ENCODE results near the gene KCNK4. TPM values are rescaled to one million over a fixed set of nuclear protein-coding genes. Genes with fewer than 3 reads are reported as not detected.

Gene KCNK4
- total and polyA plus RNA-seq, 2 of the 13 experiments (the other 11 are each of a cell fraction or from before 2014, with no cell fraction given), result not detected

DNA sequence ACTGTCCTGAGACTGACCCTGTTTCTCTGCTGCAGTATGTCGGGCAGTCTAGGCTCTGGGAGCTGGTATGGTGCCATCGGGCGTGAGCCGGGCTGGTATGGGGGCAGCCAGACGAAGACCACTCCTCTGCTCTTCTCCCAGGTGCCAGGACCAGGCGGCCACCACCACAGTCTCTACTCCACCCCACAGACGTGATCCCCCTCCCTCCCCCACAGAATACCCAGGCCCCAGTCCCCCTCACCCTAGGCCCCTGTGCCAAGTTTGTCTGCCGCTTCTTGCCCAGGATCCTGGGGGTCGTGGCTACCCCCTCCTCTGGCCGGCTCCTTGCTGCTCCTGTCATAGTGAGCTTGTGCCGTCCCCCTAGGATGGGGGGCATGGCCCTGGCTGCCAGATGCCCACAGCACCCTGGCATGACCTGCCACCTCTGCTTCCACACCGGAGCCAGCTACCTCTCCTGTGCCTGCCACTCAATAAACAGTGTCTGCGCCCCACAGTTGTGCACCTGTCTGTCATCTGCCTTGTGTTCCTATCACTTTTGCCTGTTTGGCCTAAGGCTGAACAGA, 2.0 kb upstream of the KCNK4 start (continued):
- TF ChIP-seq BRD4 (CRISPR knock-in tag; IDR thresholded peaks at IDR 0.05), result no peak
- TF ChIP-seq RELA (CRISPR knock-in tag; IDR thresholded peaks at IDR 0.05), result no peak

DNA sequence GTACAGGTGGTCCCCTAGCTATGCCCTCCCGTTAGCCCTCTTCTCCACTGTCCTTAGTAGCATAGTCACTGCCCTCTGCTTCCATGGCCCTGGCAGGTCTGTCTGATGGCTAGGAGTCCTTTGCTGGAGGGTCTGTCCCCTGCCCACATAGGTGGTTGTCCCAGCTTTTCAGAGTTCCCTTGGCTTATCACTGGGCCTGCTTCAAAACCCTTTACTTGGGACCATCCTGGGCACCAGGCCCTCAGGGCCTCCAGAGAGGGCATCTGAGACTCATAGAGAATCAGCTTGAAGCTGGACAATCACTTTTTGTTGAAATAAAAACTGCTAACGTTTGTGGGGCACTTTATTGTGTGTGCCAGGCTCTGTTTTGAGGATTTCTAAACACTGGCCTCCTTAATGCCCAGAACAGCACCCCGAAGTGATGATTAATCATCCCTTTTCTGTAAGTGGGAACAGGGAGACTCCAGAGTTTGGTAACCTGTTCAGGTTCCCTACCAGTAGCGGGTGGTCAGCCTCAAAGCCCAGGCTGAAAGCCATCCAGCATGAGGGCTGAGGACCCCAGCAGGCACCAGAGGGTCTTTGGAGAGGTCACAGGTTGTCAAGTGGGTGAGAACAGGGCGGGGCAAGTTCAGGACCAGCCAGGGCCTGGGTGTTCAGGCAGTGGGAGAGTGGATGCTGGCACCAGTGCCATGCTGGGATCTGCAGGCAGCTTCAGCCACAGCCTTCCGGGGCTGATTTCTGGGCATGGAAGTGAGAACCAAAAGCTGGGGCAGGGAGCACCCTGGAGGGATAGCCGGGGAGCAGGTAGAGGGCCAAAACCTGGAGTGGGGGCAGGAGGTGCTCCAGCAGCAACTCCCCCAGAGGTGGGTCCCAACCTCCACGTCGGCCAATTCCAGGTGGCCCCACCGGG, 495 bp upstream of the KCNK4 start:
- FAIRE-seq, result no peak
- Histone ChIP-seq H3K4me2 (ENCODE audit: low read depth, low read length) (no peak overlapping the region; the same call in 1 of the 2 replicates), H3K9me3 (ENCODE audit: low read length) (no peaks in the 10 kb centered on the region), H3K9ac (ENCODE audit: insufficient read depth, low read depth, low read length) (no peak overlapping the region), H3K27me3 (ENCODE audit: control insufficient read depth in 1 of 2, insufficient read depth in 2 of 2, low read length in 2 of 2) (peaks cover 18 to 50% of the 10 kb centered on the region in 2 experiments), H4K20me1 (ENCODE audit: insufficient read depth, low read length) (no peaks in the 10 kb centered on the region), H3K79me2 (ENCODE audit: insufficient read depth, low read length) (no peaks in the 10 kb centered on the region), H3K27ac (ENCODE audit: extremely low read length, insufficient read depth, low read length) (no peak overlapping the region), H3K4me1 (ENCODE audit: insufficient read depth, low read length) (peaks cover 23% of the 10 kb centered on the region; the same call in 1 of the 2 replicates), H3K4me3 (replicated peaks in 1 of 3; ENCODE audit: insufficient read depth in 1 of 3, low read depth in 2 of 3, low read length in 3 of 3) (no peak overlapping the region), H2AFZ (ENCODE audit: low read length) (no peak overlapping the region), H3K36me3 (replicated peaks in 1 of 2; ENCODE audit: control insufficient read depth in 1 of 2, insufficient read depth in 2 of 2, low read length in 2 of 2) (no peaks in the 10 kb centered on the region)
- ChIA-PET CTCF (ENCODE audit: low intra/inter-chr PET ratio, low total read pairs) (no interaction called here), POLR2A (interaction anchor here (1.0 to 2.0 kb wide), 2 partner anchors 14 to 20 kb away, joined by 3 to 11 read pairs; no protein-coding TSS in a partner anchor)
- 44% methylated on average over 8 of the region's 10 CpGs for WGBS (ENCODE audit: low lambda C conversion rate)
- intact Hi-C loops (cut with micrococcal nuclease; ENCODE audit: unreplicated experiment), result no loop called here
- in situ Hi-C loops (cut with HindIII; ENCODE audit: extremely low pct_ligation_motif_present, low pct_unique_long_range_greater_than_20kb), result no loop called here
- ATAC-seq, result no peak
- DNase-seq (ENCODE audit: low spot score), result no peak
- no TSS peak for BruUV-seq (replicated peaks)
- TF ChIP-seq ZNF496 (CRISPR knock-in tag; IDR thresholded peaks at IDR 0.05; ENCODE audit: insufficient replicate concordance), result no peak
- no peak for TF ChIP-seq ZNF792 (CRISPR knock-in tag; IDR thresholded peaks at IDR 0.05)
- TF ChIP-seq, protein P1, sequence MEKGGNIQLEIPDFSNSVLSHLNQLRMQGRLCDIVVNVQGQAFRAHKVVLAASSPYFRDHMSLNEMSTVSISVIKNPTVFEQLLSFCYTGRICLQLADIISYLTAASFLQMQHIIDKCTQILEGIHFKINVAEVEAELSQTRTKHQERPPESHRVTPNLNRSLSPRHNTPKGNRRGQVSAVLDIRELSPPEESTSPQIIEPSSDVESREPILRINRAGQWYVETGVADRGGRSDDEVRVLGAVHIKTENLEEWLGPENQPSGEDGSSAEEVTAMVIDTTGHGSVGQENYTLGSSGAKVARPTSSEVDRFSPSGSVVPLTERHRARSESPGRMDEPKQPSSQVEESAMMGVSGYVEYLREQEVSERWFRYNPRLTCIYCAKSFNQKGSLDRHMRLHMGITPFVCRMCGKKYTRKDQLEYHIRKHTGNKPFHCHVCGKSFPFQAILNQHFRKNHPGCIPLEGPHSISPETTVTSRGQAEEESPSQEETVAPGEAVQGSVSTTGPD (CRISPR knock-in tag; IDR thresholded peaks at IDR 0.05), result no peak
- TF ChIP-seq ARID2 (CRISPR knock-in tag; IDR thresholded peaks at IDR 0.05; ENCODE audit: borderline replicate concordance), result no peak
- no peak for TF ChIP-seq ZNF230 (CRISPR knock-in tag; IDR thresholded peaks at IDR 0.05)
- TF ChIP-seq KLF13 (CRISPR knock-in tag; IDR thresholded peaks at IDR 0.05), result no peak
- TF ChIP-seq ARNT (IDR thresholded peaks at IDR 0.05), result no peak
- no peak for TF ChIP-seq ERF (CRISPR knock-in tag; IDR thresholded peaks at IDR 0.05)
- no peak for TF ChIP-seq GLI4 (CRISPR knock-in tag; IDR thresholded peaks at IDR 0.05; ENCODE audit: borderline replicate concordance)
- no peak for TF ChIP-seq SIN3B (IDR thresholded peaks at IDR 0.05; ENCODE audit: low read length)
- TF ChIP-seq ZNF614 (CRISPR knock-in tag; IDR thresholded peaks at IDR 0.05; ENCODE audit: borderline replicate concordance), result no peak
- TF ChIP-seq ZNF138 (CRISPR knock-in tag; IDR thresholded peaks at IDR 0.05; ENCODE audit: low read depth), result no peak
- no peak for TF ChIP-seq JDP2 (CRISPR knock-in tag; IDR thresholded peaks at IDR 0.05; ENCODE audit: borderline replicate concordance)
- TF ChIP-seq, protein P2, sequence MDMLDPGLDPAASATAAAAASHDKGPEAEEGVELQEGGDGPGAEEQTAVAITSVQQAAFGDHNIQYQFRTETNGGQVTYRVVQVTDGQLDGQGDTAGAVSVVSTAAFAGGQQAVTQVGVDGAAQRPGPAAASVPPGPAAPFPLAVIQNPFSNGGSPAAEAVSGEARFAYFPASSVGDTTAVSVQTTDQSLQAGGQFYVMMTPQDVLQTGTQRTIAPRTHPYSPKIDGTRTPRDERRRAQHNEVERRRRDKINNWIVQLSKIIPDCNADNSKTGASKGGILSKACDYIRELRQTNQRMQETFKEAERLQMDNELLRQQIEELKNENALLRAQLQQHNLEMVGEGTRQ (IDR thresholded peaks at IDR 0.05; ENCODE audit: low read depth, low read length), result no peak
- TF ChIP-seq, protein P2 (CRISPR knock-in tag; IDR thresholded peaks at IDR 0.05; ENCODE audit: borderline replicate concordance), result no peak

Measured in HepG2 (cell line).